Neutrophil (primary cell): ENCODE measurements around the gene NUP43.

Source experiments
- H3K27ac ChIP-seq: fragments of 200-600 bp; sonication (generic); 2 replicates; pipeline ENCODE4 v1.5.1; 2016; ENCODE audit warnings: mild to moderate bottlenecking, moderate library complexity
- H3K27me3 ChIP-seq: fragments of 200-600 bp; sonication (generic); 2 replicates; pipeline ENCODE4 v1.6.0; 2016; ENCODE audit warnings: mild to moderate bottlenecking
- H3K36me3 ChIP-seq: fragments of 200-600 bp; sonication (generic); 2 replicates; pipeline ENCODE4 v1.5.1; 2017
- H3K4me1 ChIP-seq, 2 experiments: fragments of 200-600 bp in 1 of 2; sonication (generic) in 1 of 2; 1 replicate in 1 of 2; 2 replicates in 1 of 2; pipeline versions ENCODE4 v1.5.1 to v1.6.1; 2013 to 2016; ENCODE audit warnings: low read depth in 1 of 2, low read length in 1 of 2, mild to moderate bottlenecking in 1 of 2, moderate library complexity in 1 of 2; ENCODE audit not compliant: control insufficient read depth in 1 of 2, insufficient read depth in 1 of 2
- H3K4me3 ChIP-seq, 2 experiments: fragments of 200-600 bp in 1 of 2; sonication (generic) in 1 of 2; 1 replicate in 1 of 2; 2 replicates in 1 of 2; pipeline ENCODE4 v1.5.1; 2013 to 2016; ENCODE audit warnings: low read depth in 1 of 2, low read length in 1 of 2, mild to moderate bottlenecking in 1 of 2, moderate library complexity in 1 of 2
- H3K9me3 ChIP-seq: fragments of 200-600 bp; sonication (generic); 2 replicates; pipeline ENCODE4 v1.5.1; 2016
- TF ChIP-seq, protein P1 (sequence below): fragments of 200-600 bp; sonication (generic); IDR thresholded peaks from 2 replicates; pipeline ENCODE4 v1.5.1; 2016; ENCODE audit warnings: antibody characterized with exemption

Gene NUP43

DNA sequence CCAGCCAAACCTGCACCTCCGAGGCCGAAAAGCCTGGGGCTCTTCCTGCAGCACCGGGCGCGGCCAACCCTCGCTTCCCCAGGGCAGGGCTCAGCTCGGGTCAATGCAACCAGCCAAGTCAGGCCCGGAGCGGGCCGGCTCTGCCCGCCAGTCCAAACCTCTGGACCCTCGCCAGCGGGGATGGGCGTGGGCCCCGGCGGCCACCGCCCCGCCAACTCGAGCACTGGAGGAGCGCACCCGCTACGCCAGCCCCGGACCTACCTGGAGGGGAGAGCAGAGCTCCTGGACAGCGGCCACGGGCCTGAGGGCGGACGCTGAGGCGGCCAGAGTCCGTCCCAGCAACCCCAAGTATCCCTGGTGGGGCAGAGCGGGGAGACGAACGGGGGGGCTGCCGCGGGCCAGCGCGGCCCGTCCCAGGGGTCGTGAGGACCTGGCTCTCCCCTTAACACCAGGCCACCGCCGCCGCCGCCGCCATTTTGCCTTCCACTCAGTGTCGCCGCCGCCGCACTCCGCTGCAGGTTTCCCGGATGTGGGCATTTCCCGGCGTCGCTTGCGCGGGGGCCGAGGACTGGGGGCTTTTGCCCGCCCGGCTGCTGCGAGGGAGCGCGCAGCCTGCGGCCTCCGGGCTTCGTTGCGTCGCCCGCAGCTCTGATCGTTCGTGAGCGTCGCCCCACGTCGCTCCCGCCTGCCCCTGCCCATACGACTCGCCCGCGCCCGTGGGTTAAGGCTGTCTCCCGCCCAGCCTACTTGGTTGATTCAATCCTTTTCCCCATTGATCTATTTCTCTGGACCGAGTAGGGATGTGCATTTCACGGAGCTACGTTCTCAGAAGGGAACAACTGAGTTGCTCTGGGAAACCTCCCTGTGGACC lies 28.5 kb downstream of the NUP43 start, which contains the start of gene LATS1:
TSS of gene LATS1 (minus strand) at position 514 of the 871 bp plus-strand sequence. CDS start 15,975 bp downstream, outside the sequence.
- no peaks in the 10 kb centered on the region for H3K9me3 ChIP-seq

GRCh38 chr6:149717255-149717587 lies 29.1 kb downstream of the NUP43 start:
- peak overlapping the region; percentile 96 for H3K4me3 ChIP-seq
- TF ChIP-seq, protein P1, sequence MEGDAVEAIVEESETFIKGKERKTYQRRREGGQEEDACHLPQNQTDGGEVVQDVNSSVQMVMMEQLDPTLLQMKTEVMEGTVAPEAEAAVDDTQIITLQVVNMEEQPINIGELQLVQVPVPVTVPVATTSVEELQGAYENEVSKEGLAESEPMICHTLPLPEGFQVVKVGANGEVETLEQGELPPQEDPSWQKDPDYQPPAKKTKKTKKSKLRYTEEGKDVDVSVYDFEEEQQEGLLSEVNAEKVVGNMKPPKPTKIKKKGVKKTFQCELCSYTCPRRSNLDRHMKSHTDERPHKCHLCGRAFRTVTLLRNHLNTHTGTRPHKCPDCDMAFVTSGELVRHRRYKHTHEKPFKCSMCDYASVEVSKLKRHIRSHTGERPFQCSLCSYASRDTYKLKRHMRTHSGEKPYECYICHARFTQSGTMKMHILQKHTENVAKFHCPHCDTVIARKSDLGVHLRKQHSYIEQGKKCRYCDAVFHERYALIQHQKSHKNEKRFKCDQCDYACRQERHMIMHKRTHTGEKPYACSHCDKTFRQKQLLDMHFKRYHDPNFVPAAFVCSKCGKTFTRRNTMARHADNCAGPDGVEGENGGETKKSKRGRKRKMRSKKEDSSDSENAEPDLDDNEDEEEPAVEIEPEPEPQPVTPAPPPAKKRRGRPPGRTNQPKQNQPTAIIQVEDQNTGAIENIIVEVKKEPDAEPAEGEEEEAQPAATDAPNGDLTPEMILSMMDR: no peak

More for the DNA sequence above, 28.5 kb downstream of the NUP43 start, which contains the start of gene LATS1:
- no peaks in the 10 kb centered on the region for H3K27me3 ChIP-seq
- peaks cover 29 to 30% of the 10 kb centered on the region in 2 experiments for H3K4me1 ChIP-seq
- peak within 1 kb of the TSS; percentile 91 for H3K27ac ChIP-seq
- TF ChIP-seq, protein P1: peak; percentile 19
- peak within 1 kb of the TSS; percentile 96 for H3K4me3 ChIP-seq
- no peaks in the 10 kb centered on the region for H3K36me3 ChIP-seq

GRCh38 chr6:149716181-149716963 lies 30.0 kb downstream of the NUP43 start:
- TF ChIP-seq, protein P1: no peak
- no peaks in the 10 kb centered on the region for H3K9me3 ChIP-seq
- H3K4me3 ChIP-seq: peak overlapping the region; percentile 17 to 96

More at GRCh38 chr6:149717255-149717587, 29.1 kb downstream of the NUP43 start:
- Histone ChIP-seq H3K27me3 (no peaks in the 10 kb centered on the region), H3K27ac (peak overlapping the region; percentile 91), H3K36me3 (no peaks in the 10 kb centered on the region), H3K4me1 (peaks cover 29 to 30% of the 10 kb centered on the region in 2 experiments), H3K9me3 (no peaks in the 10 kb centered on the region)

DNA sequence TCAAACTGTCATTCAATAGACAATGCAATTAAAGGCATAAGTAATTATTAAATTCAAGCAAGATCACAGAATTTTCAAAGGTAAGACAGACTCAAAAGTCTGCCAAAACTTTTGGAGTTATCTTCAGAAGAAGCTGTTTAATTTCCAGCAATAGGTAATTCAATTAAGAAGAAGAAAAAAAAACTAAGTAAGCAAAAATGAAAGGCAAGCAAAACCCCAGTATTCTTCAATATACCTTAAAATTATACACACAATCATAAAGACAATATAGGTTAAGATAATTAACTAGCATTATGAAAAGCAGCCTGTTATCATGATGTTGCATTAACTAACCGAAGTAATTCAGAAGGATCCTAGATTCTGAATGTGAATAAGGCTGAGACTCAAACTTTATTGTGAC lies 31.9 kb downstream of the NUP43 start:
- TF ChIP-seq, protein P1: no peak
- Histone ChIP-seq H3K27me3 (no peaks in the 10 kb centered on the region), H3K4me1 (peaks cover 29 to 30% of the 10 kb centered on the region in 2 experiments), H3K9me3 (no peaks in the 10 kb centered on the region), H3K4me3 (no peak overlapping the region), H3K36me3 (no peaks in the 10 kb centered on the region), H3K27ac (no peak overlapping the region)

More at GRCh38 chr6:149716181-149716963, 30.0 kb downstream of the NUP43 start:
- Histone ChIP-seq H3K27me3 (no peaks in the 10 kb centered on the region), H3K4me1 (peaks cover 29 to 30% of the 10 kb centered on the region in 2 experiments), H3K36me3 (no peaks in the 10 kb centered on the region), H3K27ac (peak overlapping the region; percentile 91)

GRCh38 chr6:149711711-149712110 lies 34.6 kb downstream of the NUP43 start:
- H3K36me3 ChIP-seq: no peaks in the 10 kb centered on the region
- H3K9me3 ChIP-seq: no peaks in the 10 kb centered on the region
- H3K4me1 ChIP-seq: peaks cover 14 to 16% of the 10 kb centered on the region in 2 experiments
- H3K4me3 ChIP-seq: no peak overlapping the region
- TF ChIP-seq, protein P1: no peak
- no peak overlapping the region for H3K27ac ChIP-seq
- H3K27me3 ChIP-seq: no peaks in the 10 kb centered on the region
